H1 (cell line): ENCODE measurements around the gene TMEM52B. TPM values are rescaled to one million over a fixed set of nuclear protein-coding genes. Genes with fewer than 3 reads are reported as not detected.

Source experiments
- EP300 ChIP-seq, 2 experiments: IDR thresholded peaks; 1 replicate in 1 of 2; 2 replicates in 1 of 2; pipeline ENCODE4 v1.6.1; 2011 to 2012; ENCODE audit warnings: low read depth in 2 of 2, low read length in 2 of 2, mild to moderate bottlenecking in 2 of 2, borderline replicate concordance in 1 of 2, inconsistent platforms in 1 of 2, moderate library complexity in 1 of 2
- polyA plus RNA-seq, 7 experiments: library from polyadenylated mRNA; depleted of rRNA in 3 of 7; stranded (reverse) in 5 of 7; unstranded in 2 of 7; fragments of >200 nt in 5 of 7; fragments of 200-250 nt in 2 of 7; gene quantifications; 1 replicate in 5 of 7; 2 replicates in 1 of 7; 4 replicates in 1 of 7; pipeline versions ENCODE4 v1.2.1 to v1.2.3, GENCODE V29; 2011 to 2013; ENCODE audit warnings: missing spikeins in 2 of 7, mixed read lengths in 2 of 7
- total RNA-seq: library from RNA; stranded (reverse); fragmentation: NEBNext Ultra II Directional; extraction: Animal tissue kit (Norgen Biotek cat#: 25700); gene quantifications from 2 replicates; pipeline ENCODE4 v1.2.1, GENCODE V29; 2021

The TMEM52B gene
- total and polyA plus RNA-seq, 2 of the 8 experiments (the other 6 are each of a cell fraction or from before 2014, with no cell fraction given): not detected

GRCh38 chr12:10169104-10169503 is 9.7 kb upstream of the TMEM52B start (continued):
- TF ChIP-seq EP300 (IDR thresholded peaks at IDR 0.05; ENCODE audit: borderline replicate concordance in 1 of 2, low read depth in 2 of 2, low read length in 2 of 2): no peak
